ENCODE measurements around the gene PRPF4.
"Not testable (repeated sequence)": the region's sequence is repeated elsewhere in the genome, so short reads cannot be mapped to it uniquely, and the experiment has no call there.

The PRPF4 gene

DNA sequence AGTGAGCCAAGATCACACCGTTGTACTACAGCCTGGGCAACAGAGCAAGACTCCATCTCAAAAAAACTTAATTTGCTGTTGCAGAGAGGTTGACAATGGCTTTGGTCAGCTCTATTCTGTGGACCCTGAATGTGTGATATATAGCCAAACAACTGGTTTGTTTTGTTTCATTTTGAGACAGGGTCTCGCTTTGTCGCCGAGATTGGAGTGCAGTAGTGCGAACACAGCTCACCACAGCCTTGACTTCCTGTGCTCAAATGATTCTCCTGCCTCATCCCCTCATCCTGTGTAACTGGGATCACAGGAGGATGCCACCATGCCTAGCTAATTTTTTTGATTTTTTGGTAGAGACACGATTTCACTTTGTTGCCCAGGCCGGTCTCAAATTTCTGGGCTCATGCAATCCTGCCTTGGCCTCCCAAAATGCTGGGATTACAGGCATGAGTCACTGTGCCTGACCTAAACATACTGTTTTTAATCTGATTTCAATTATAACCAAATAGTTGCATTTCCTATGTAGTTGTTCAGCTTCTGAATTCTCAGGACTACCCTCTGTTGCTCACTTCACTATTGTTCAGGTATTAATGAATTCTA lies 17.9 kb downstream of the PRPF4 start:
- DNase-seq (ENCODE audit: low read depth) = peak; percentile 83
- H3K4me3 ChIP-seq (ENCODE audit: low read length) = no peak overlapping the region
- TF ChIP-seq, protein P1, sequence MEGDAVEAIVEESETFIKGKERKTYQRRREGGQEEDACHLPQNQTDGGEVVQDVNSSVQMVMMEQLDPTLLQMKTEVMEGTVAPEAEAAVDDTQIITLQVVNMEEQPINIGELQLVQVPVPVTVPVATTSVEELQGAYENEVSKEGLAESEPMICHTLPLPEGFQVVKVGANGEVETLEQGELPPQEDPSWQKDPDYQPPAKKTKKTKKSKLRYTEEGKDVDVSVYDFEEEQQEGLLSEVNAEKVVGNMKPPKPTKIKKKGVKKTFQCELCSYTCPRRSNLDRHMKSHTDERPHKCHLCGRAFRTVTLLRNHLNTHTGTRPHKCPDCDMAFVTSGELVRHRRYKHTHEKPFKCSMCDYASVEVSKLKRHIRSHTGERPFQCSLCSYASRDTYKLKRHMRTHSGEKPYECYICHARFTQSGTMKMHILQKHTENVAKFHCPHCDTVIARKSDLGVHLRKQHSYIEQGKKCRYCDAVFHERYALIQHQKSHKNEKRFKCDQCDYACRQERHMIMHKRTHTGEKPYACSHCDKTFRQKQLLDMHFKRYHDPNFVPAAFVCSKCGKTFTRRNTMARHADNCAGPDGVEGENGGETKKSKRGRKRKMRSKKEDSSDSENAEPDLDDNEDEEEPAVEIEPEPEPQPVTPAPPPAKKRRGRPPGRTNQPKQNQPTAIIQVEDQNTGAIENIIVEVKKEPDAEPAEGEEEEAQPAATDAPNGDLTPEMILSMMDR (conservative IDR thresholded peaks at IDR 0.05; ENCODE audit: low read length) = no peak

GRCh38 chr9:113296247-113296646 lies 20.8 kb downstream of the PRPF4 start:
- DNase-seq (ENCODE audit: low read depth); H3K4me3 ChIP-seq (ENCODE audit: low read length): not testable (repeated sequence)

GRCh38 chr9:113296796-113297558 lies 21.5 kb downstream of the PRPF4 start:
- TF ChIP-seq, protein P1 (conservative IDR thresholded peaks at IDR 0.05; ENCODE audit: low read length) = no peak
- DNase-seq (ENCODE audit: low read depth) = no peak
- H3K4me3 ChIP-seq (ENCODE audit: low read length) = no peak overlapping the region

- DNase-seq (ENCODE audit: low read depth) = no peak
Observed at GRCh38 chr9:113298311-113298710, 22.9 kb downstream of the PRPF4 start.

DNA sequence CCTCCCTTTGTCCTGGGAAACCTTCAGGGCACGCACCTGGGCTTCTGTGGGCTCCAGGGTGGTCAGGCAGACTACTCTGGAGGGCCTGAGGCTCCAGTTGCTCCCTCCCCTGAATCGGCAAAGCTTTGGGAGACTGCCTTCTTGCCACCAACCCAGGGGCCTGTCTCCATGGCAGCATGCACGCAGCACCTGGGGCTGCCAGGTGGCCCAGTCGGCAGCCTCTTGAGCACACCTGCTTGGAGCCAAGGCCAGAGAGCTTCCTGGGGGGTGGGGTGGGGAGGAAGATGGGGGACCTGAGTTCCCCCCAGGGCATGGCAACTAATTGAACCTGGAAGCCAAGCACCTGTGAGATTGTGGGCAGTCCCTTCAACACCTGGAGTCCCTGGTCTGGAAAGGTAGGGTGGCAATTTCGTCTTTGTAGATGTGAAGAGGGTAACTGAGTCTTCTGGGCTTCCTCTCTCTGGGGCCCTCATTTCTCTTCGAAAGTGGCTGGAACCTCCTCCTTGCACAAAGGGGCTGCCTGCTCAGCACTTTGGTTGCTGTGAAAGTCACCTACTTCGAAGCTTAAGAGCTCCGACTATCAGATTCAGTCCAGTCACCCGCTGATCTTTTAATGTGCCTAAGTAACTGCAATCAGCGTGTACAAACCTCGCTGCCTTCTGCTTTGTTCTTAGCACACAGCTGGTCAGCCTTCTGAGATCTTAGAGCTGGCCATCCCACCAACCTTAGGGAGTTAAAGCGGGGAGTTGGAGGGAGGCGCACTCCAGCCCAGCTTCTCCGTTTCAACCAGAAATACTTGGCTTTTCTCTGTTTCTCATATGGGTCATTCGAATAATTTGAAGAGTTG lies 23.7 kb downstream of the PRPF4 start:
- H3K4me3 ChIP-seq (ENCODE audit: low read length) = no peak overlapping the region
- TF ChIP-seq, protein P1 (conservative IDR thresholded peaks at IDR 0.05; ENCODE audit: low read length) = no peak

More at GRCh38 chr9:113298311-113298710, 22.9 kb downstream of the PRPF4 start:
- no peak overlapping the region for H3K4me3 ChIP-seq (ENCODE audit: low read length)
- TF ChIP-seq, protein P1 (conservative IDR thresholded peaks at IDR 0.05; ENCODE audit: low read length) = no peak

DNA sequence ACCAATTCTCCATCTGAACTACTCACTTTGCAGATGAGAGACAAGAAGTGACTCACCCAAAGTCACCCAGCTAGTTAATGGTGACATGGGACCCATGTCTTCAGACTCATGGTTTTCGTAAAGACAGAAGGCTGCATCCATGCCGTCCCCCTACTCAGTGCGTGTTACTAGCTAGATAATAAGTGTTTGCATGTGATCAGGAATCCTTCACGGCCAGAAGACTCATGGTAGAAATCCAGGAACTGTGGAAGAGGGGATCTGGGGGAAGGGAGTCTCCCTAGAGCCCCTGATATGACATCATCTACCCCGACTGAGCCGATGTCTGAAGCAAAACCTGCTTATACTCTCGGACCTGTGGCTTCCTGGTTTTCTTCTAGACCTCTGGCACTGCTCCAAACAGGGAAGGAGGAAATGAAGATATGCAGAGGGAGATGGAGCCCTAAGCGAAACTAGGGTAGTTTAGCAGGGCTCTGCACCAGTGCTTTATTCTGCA lies 24.4 kb downstream of the PRPF4 start:
- no peak overlapping the region for H3K4me3 ChIP-seq (ENCODE audit: low read length)
- DNase-seq (ENCODE audit: low read depth) = no peak
- TF ChIP-seq, protein P1 (conservative IDR thresholded peaks at IDR 0.05; ENCODE audit: low read length) = no peak

More for the DNA sequence above, 23.7 kb downstream of the PRPF4 start:
- DNase-seq (ENCODE audit: low read depth) = no peak

DNA sequence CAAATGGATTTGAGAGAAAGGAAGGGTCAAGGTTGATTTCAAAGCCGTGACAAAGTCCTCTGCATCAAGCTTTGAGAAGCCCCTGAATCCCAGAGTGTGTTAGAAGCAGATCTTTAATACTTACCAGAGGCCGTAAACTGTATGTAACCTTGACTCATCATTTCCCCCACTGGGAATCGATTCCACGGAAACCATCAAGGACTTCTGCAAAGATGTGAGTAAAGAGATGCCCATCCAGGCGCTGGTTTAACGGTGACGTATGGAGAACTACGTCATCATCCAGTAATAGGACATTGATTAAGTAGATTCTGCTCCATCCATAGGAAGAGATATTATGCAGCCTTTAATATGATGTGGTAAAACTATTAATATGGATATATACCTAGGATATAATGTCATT lies 26.1 kb downstream of the PRPF4 start:
- DNase-seq (ENCODE audit: low read depth) = no peak
- no peak overlapping the region for H3K4me3 ChIP-seq (ENCODE audit: low read length)
- TF ChIP-seq, protein P1 (conservative IDR thresholded peaks at IDR 0.05; ENCODE audit: low read length) = no peak
